ENCODE measurements around the gene SLC35E1.

- TF ChIP-seq CTCF (IDR thresholded peaks at IDR 0.05), result no peak
- no peak for TF ChIP-seq POLR2A (IDR thresholded peaks at IDR 0.05)
Measured at GRCh38 chr19:16527334-16527935, 44.8 kb downstream of the SLC35E1 start.

Data from adrenal gland (tissue), 5 donors.